Hepatocyte (in vitro differentiated cells): ENCODE measurements around the gene OPCML. TPM values are rescaled to one million over a fixed set of nuclear protein-coding genes. Genes with fewer than 3 reads are reported as not detected.

Source experiments
- DNase-seq: peaks from one replicate; pipeline ENCODE4 v3.0.0-alpha.2; 2016; ENCODE audit warnings: low spot score
- H2AFZ ChIP-seq: fragments of 200-600 bp; sonication (generic); 2 replicates; pipeline ENCODE4 v1.6.0; 2016; ENCODE audit warnings: antibody characterized with exemption, mild to moderate bottlenecking
- H3K27ac ChIP-seq: fragments of 200-600 bp; sonication (generic); 2 replicates; pipeline ENCODE4 v1.5.1; 2016; ENCODE audit warnings: mild to moderate bottlenecking
- H3K27me3 ChIP-seq: fragments of 200-600 bp; sonication (generic); 2 replicates; pipeline ENCODE4 v1.6.1; 2016
- H3K36me3 ChIP-seq: fragments of 200-600 bp; sonication (generic); replicated peaks from 2 replicates; pipeline ENCODE4 v1.5.1; 2016; ENCODE audit warnings: low read depth; ENCODE audit not compliant: insufficient read depth
- H3K4me1 ChIP-seq: fragments of 200-600 bp; sonication (generic); 2 replicates; pipeline ENCODE4 v1.5.1; 2016; ENCODE audit warnings: mild to moderate bottlenecking, moderate library complexity; ENCODE audit not compliant: insufficient read depth
- H3K4me2 ChIP-seq: fragments of 200-600 bp; sonication (generic); 2 replicates; pipeline ENCODE4 v1.6.0; 2016
- H3K4me3 ChIP-seq: fragments of 200-600 bp; sonication (generic); 2 replicates; pipeline ENCODE4 v1.5.1; 2016; ENCODE audit warnings: mild to moderate bottlenecking
- H3K79me2 ChIP-seq: fragments of 200-600 bp; sonication (generic); 2 replicates; pipeline ENCODE4 v1.6.0; 2017; ENCODE audit warnings: mild to moderate bottlenecking
- H3K9me2 ChIP-seq: fragments of 200-600 bp; sonication (generic); replicated peaks from 2 replicates; pipeline ENCODE4 v1.6.0; 2017; ENCODE audit warnings: mild to moderate bottlenecking; ENCODE audit not compliant: insufficient read depth
- H3K9me3 ChIP-seq: fragments of 200-600 bp; sonication (generic); 2 replicates; pipeline ENCODE4 v1.5.1; 2016; ENCODE audit warnings: low read depth, mild to moderate bottlenecking
- H4K20me1 ChIP-seq: fragments of 200-600 bp; sonication (generic); 2 replicates; pipeline ENCODE4 v1.6.0; 2016; ENCODE audit warnings: mild to moderate bottlenecking; ENCODE audit not compliant: insufficient read depth, poor library complexity, severe bottlenecking
- EZH2 ChIP-seq: fragments of 200-600 bp; sonication (generic); IDR thresholded peaks from 2 replicates; pipeline ENCODE4 v1.6.1; 2016; ENCODE audit warnings: antibody characterized with exemption, mild to moderate bottlenecking, borderline replicate concordance
- EZH2phosphoT487 ChIP-seq: fragments of 200-600 bp; sonication (generic); IDR thresholded peaks from one replicate; pipeline ENCODE4 v1.6.1; 2018; ENCODE audit warnings: antibody characterized with exemption, mild to moderate bottlenecking, low read depth, moderate library complexity; ENCODE audit not compliant: unreplicated experiment, severe bottlenecking
- WGBS: methylation state at CpG from one replicate; pipeline ENCODE4 v1.1.6; 2016; ENCODE audit warnings: low lambda C conversion rate; ENCODE audit errors: missing lambda C conversion rate; 5-methylcytosine and 5-hydroxymethylcytosine counted together
- polyA plus RNA-seq: library from polyadenylated mRNA; unstranded; fragments of >200 nt; fragmentation: Nextera tagmentation; extraction: Ambion mirVana; gene quantifications from 2 replicates; pipeline ENCODE4 v1.2.1, GENCODE V29; 2016
- total RNA-seq: library from RNA; depleted of rRNA; stranded (reverse); fragments of >200 nt; gene quantifications from 2 replicates; pipeline ENCODE4 v1.2.3, GENCODE V29; 2014
- TF ChIP-seq, protein P1 (sequence below): fragments of 200-600 bp; sonication (generic); IDR thresholded peaks from 2 replicates; pipeline ENCODE4 v1.5.1; 2016; ENCODE audit warnings: antibody characterized with exemption, mild to moderate bottlenecking; ENCODE audit not compliant: poor library complexity

OPCML gene
- total and polyA plus RNA-seq, 2 experiments from 2014 or later, result 0.37 to 0.98 TPM

- Histone ChIP-seq H3K4me1 (no peaks in the 10 kb centered on the region), H3K4me2 (no peak overlapping the region), H3K9me2 (no peaks in the 10 kb centered on the region), H3K36me3 (no peaks in the 10 kb centered on the region), H3K27me3 (no peaks in the 10 kb centered on the region), H3K4me3 (no peak overlapping the region), H3K9me3 (no peaks in the 10 kb centered on the region), H3K27ac (no peak overlapping the region), H2AFZ (no peak overlapping the region), H3K79me2 (no peaks in the 10 kb centered on the region), H4K20me1 (no peaks in the 10 kb centered on the region)
- WGBS, result 90% methylated on average over 9 of the region's 9 CpGs
- DNase-seq, result no peak
- TF ChIP-seq EZH2phosphoT487, result no peak
- no peak for TF ChIP-seq EZH2
- TF ChIP-seq, protein P1, sequence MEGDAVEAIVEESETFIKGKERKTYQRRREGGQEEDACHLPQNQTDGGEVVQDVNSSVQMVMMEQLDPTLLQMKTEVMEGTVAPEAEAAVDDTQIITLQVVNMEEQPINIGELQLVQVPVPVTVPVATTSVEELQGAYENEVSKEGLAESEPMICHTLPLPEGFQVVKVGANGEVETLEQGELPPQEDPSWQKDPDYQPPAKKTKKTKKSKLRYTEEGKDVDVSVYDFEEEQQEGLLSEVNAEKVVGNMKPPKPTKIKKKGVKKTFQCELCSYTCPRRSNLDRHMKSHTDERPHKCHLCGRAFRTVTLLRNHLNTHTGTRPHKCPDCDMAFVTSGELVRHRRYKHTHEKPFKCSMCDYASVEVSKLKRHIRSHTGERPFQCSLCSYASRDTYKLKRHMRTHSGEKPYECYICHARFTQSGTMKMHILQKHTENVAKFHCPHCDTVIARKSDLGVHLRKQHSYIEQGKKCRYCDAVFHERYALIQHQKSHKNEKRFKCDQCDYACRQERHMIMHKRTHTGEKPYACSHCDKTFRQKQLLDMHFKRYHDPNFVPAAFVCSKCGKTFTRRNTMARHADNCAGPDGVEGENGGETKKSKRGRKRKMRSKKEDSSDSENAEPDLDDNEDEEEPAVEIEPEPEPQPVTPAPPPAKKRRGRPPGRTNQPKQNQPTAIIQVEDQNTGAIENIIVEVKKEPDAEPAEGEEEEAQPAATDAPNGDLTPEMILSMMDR, result no peak
These were observed 883.0 kb downstream of the OPCML start for GRCh38 chr11:132649277-132649676.

GRCh38 chr11:132648851-132649250 lies 883.5 kb downstream of the OPCML start:
- H2AFZ ChIP-seq, result no peak overlapping the region
- no peak overlapping the region for H3K4me3 ChIP-seq
- TF ChIP-seq EZH2phosphoT487, result no peak
- TF ChIP-seq, protein P1, result no peak
- no peak for TF ChIP-seq EZH2
- H3K9me2 ChIP-seq, result no peaks in the 10 kb centered on the region
- H3K27me3 ChIP-seq, result no peaks in the 10 kb centered on the region
- no peak overlapping the region for H3K4me2 ChIP-seq
- 59% methylated on average over 8 of the region's 8 CpGs for WGBS
- H3K36me3 ChIP-seq, result no peaks in the 10 kb centered on the region
- no peaks in the 10 kb centered on the region for H4K20me1 ChIP-seq
- no peaks in the 10 kb centered on the region for H3K4me1 ChIP-seq
- no peaks in the 10 kb centered on the region for H3K9me3 ChIP-seq
- H3K27ac ChIP-seq, result no peak overlapping the region
- H3K79me2 ChIP-seq, result no peaks in the 10 kb centered on the region
- DNase-seq, result no peak

GRCh38 chr11:132646890-132647289 lies 885.4 kb downstream of the OPCML start:
- Histone ChIP-seq H3K79me2 (no peaks in the 10 kb centered on the region), H3K4me1 (no peaks in the 10 kb centered on the region), H4K20me1 (no peaks in the 10 kb centered on the region), H3K4me3 (no peak overlapping the region), H3K27me3 (peaks cover 3% of the 10 kb centered on the region), H2AFZ (no peak overlapping the region), H3K4me2 (no peak overlapping the region), H3K9me2 (no peaks in the 10 kb centered on the region), H3K9me3 (no peaks in the 10 kb centered on the region), H3K36me3 (no peaks in the 10 kb centered on the region), H3K27ac (no peak overlapping the region)
- no peak for DNase-seq
- WGBS, result 81% methylated on average over 2 of the region's 2 CpGs
- TF ChIP-seq EZH2phosphoT487 (no peak), EZH2 (no peak)
- TF ChIP-seq, protein P1, result no peak
